ENCODE measurements around the gene HBS1L.

Gene HBS1L

GRCh38 chr6:135054569-135055498, at the start of gene HBS1L:
Gene HBS1L, minus strand, starts transcription at chr6:135054822. Its CDS starts 131 bp downstream, at chr6:135054691.
- Mint-ChIP-seq H3K9me3 (no peaks in the 10 kb centered on the region), H3K27me3 (no peaks in the 10 kb centered on the region), H3K4me1 (ENCODE audit: low read depth) (peaks cover 28% of the 10 kb centered on the region), H3K36me3 (ENCODE audit: low read depth) (peaks cover 27% of the 10 kb centered on the region), H3K4me3 (peak within 1 kb of the TSS; percentile 98), H3K27ac (peak within 1 kb of the TSS; percentile 98)

GRCh38 chr6:135104199-135104598, 49.6 kb upstream of the HBS1L start:
- Mint-ChIP-seq H3K27ac (peak overlapping the region; percentile 15), H3K4me3 (no peak overlapping the region)

GRCh38 chr6:135102191-135102590, 47.6 kb upstream of the HBS1L start:
- H3K36me3 Mint-ChIP-seq (ENCODE audit: low read depth) = no peaks in the 10 kb centered on the region
- H3K4me1 Mint-ChIP-seq (ENCODE audit: low read depth) = peaks cover 60% of the 10 kb centered on the region
- no peaks in the 10 kb centered on the region for H3K27me3 Mint-ChIP-seq
- H3K9me3 Mint-ChIP-seq = no peaks in the 10 kb centered on the region
- no peak overlapping the region for H3K27ac Mint-ChIP-seq
- no peak overlapping the region for H3K4me3 Mint-ChIP-seq

More at GRCh38 chr6:135104199-135104598, 49.6 kb upstream of the HBS1L start:
- H3K36me3 Mint-ChIP-seq (ENCODE audit: low read depth) = no peaks in the 10 kb centered on the region
- no peaks in the 10 kb centered on the region for H3K27me3 Mint-ChIP-seq
- peaks cover 55% of the 10 kb centered on the region for H3K4me1 Mint-ChIP-seq (ENCODE audit: low read depth)
- peaks cover 4% of the 10 kb centered on the region for H3K9me3 Mint-ChIP-seq

GRCh38 chr6:135097172-135097571, 42.5 kb upstream of the HBS1L start:
- Mint-ChIP-seq H3K27me3 (no peaks in the 10 kb centered on the region), H3K36me3 (ENCODE audit: low read depth) (no peaks in the 10 kb centered on the region), H3K9me3 (no peaks in the 10 kb centered on the region), H3K4me3 (no peak overlapping the region), H3K27ac (no peak overlapping the region), H3K4me1 (ENCODE audit: low read depth) (peaks cover 63% of the 10 kb centered on the region)

- no peak overlapping the region for H3K4me3 Mint-ChIP-seq
- H3K4me1 Mint-ChIP-seq (ENCODE audit: low read depth) = peaks cover 65% of the 10 kb centered on the region
- H3K36me3 Mint-ChIP-seq (ENCODE audit: low read depth) = no peaks in the 10 kb centered on the region
- H3K9me3 Mint-ChIP-seq = no peaks in the 10 kb centered on the region
- H3K27ac Mint-ChIP-seq = no peak overlapping the region
- H3K27me3 Mint-ChIP-seq = no peaks in the 10 kb centered on the region
Observed at GRCh38 chr6:135096403-135097130, 41.9 kb upstream of the HBS1L start.

- no peak overlapping the region for H3K4me3 Mint-ChIP-seq
- no peaks in the 10 kb centered on the region for H3K27me3 Mint-ChIP-seq
- H3K27ac Mint-ChIP-seq = no peak overlapping the region
- H3K36me3 Mint-ChIP-seq (ENCODE audit: low read depth) = no peaks in the 10 kb centered on the region
- H3K9me3 Mint-ChIP-seq = no peaks in the 10 kb centered on the region
- peaks cover 67% of the 10 kb centered on the region for H3K4me1 Mint-ChIP-seq (ENCODE audit: low read depth)
Observed at GRCh38 chr6:135095716-135096115, 41.1 kb upstream of the HBS1L start.

GRCh38 chr6:135094403-135094821, 39.8 kb upstream of the HBS1L start:
- H3K27ac Mint-ChIP-seq = peak overlapping the region; percentile 93
- peak overlapping the region; percentile 60 for H3K4me3 Mint-ChIP-seq
- no peaks in the 10 kb centered on the region for H3K36me3 Mint-ChIP-seq (ENCODE audit: low read depth)
- no peaks in the 10 kb centered on the region for H3K9me3 Mint-ChIP-seq
- no peaks in the 10 kb centered on the region for H3K27me3 Mint-ChIP-seq
- H3K4me1 Mint-ChIP-seq (ENCODE audit: low read depth) = peaks cover 80% of the 10 kb centered on the region

- Mint-ChIP-seq H3K4me1 (ENCODE audit: low read depth) (peaks cover 82% of the 10 kb centered on the region), H3K27ac (peak overlapping the region; percentile 50), H3K36me3 (ENCODE audit: low read depth) (no peaks in the 10 kb centered on the region), H3K4me3 (no peak overlapping the region), H3K27me3 (no peaks in the 10 kb centered on the region), H3K9me3 (no peaks in the 10 kb centered on the region)
Observed at GRCh38 chr6:135093578-135093977, 39.0 kb upstream of the HBS1L start.

- H3K36me3 Mint-ChIP-seq (ENCODE audit: low read depth) = no peaks in the 10 kb centered on the region
- H3K27ac Mint-ChIP-seq = peak overlapping the region; percentile 19
- H3K27me3 Mint-ChIP-seq = no peaks in the 10 kb centered on the region
- H3K4me3 Mint-ChIP-seq = no peak overlapping the region
- no peaks in the 10 kb centered on the region for H3K9me3 Mint-ChIP-seq
- peaks cover 90% of the 10 kb centered on the region for H3K4me1 Mint-ChIP-seq (ENCODE audit: low read depth)
Observed at GRCh38 chr6:135092724-135093123, 38.1 kb upstream of the HBS1L start.

GRCh38 chr6:135090819-135091218, 36.2 kb upstream of the HBS1L start:
- Mint-ChIP-seq H3K36me3 (ENCODE audit: low read depth) (no peaks in the 10 kb centered on the region), H3K27ac (peak overlapping the region; percentile 98), H3K27me3 (no peaks in the 10 kb centered on the region), H3K4me3 (peak overlapping the region; percentile 56), H3K4me1 (ENCODE audit: low read depth) (peaks cover 99% of the 10 kb centered on the region), H3K9me3 (no peaks in the 10 kb centered on the region)

GRCh38 chr6:135089901-135090300, 35.3 kb upstream of the HBS1L start:
- Mint-ChIP-seq H3K4me1 (ENCODE audit: low read depth) (peaks cover 99% of the 10 kb centered on the region), H3K27ac (peak overlapping the region; percentile 98), H3K36me3 (ENCODE audit: low read depth) (no peaks in the 10 kb centered on the region), H3K27me3 (no peaks in the 10 kb centered on the region), H3K9me3 (no peaks in the 10 kb centered on the region), H3K4me3 (peak overlapping the region; percentile 56)

GRCh38 chr6:135088818-135089809, 34.5 kb upstream of the HBS1L start:
- H3K27ac Mint-ChIP-seq = peak overlapping the region; percentile 98
- no peaks in the 10 kb centered on the region for H3K27me3 Mint-ChIP-seq
- H3K36me3 Mint-ChIP-seq (ENCODE audit: low read depth) = no peaks in the 10 kb centered on the region
- H3K9me3 Mint-ChIP-seq = no peaks in the 10 kb centered on the region
- H3K4me1 Mint-ChIP-seq (ENCODE audit: low read depth) = peaks cover 97% of the 10 kb centered on the region
- peak overlapping the region; percentile 66 for H3K4me3 Mint-ChIP-seq

- Mint-ChIP-seq H3K4me1 (ENCODE audit: low read depth) (peaks cover 89% of the 10 kb centered on the region), H3K36me3 (ENCODE audit: low read depth) (no peaks in the 10 kb centered on the region), H3K4me3 (peak overlapping the region; percentile 76), H3K9me3 (no peaks in the 10 kb centered on the region), H3K27me3 (no peaks in the 10 kb centered on the region), H3K27ac (peak overlapping the region; percentile 98)
Observed at GRCh38 chr6:135088281-135088680, 33.7 kb upstream of the HBS1L start.

- Mint-ChIP-seq H3K4me1 (ENCODE audit: low read depth) (peaks cover 84% of the 10 kb centered on the region), H3K27me3 (no peaks in the 10 kb centered on the region), H3K27ac (peak overlapping the region; percentile 98)
Observed at GRCh38 chr6:135087803-135088202, 33.2 kb upstream of the HBS1L start.

More at GRCh38 chr6:135087803-135088202, 33.2 kb upstream of the HBS1L start:
- Mint-ChIP-seq H3K4me3 (peak overlapping the region; percentile 76), H3K36me3 (ENCODE audit: low read depth) (no peaks in the 10 kb centered on the region), H3K9me3 (no peaks in the 10 kb centered on the region)
